B cell (primary cell): ENCODE measurements around the gene LRRC40. TPM values are rescaled to one million over a fixed set of nuclear protein-coding genes. Genes with fewer than 3 reads are reported as not detected.

Source experiments
- ATAC-seq: fragments of 200-7000 bp; cut with Tn5 transposase; one replicate; pipeline ENCODE4 v1.10.0; 2021; ENCODE audit warnings: low read depth, mild to moderate bottlenecking, moderate number of reproducible peaks, moderate library complexity
- CTCF ChIA-PET: fragments of 350-600 bp; sonication (Branson Sonifier 250); formaldehyde crosslinking; loops from one replicate; lab custom pipeline; 2021; ENCODE audit warnings: antibody characterized with exemption, inconsistent platforms; lab: Charles Lee
- POLR2A ChIA-PET: fragments of 350-600 bp; sonication (Branson Sonifier 250); formaldehyde crosslinking; loops from one replicate; lab custom pipeline; 2021; ENCODE audit warnings: antibody characterized with exemption; lab: Charles Lee
- DNase-seq: peaks from one replicate; pipeline ENCODE4 v3.0.0; 2013
- H2AFZ ChIP-seq: 2 replicates; pipeline ENCODE4 v1.6.1; 2012; ENCODE audit warnings: mild to moderate bottlenecking, low read depth, low read length; ENCODE audit not compliant: insufficient read depth, poor library complexity, severe bottlenecking
- H3K27ac ChIP-seq, 2 donors: 1 replicate in 1 of 2; 2 replicates in 1 of 2; pipeline ENCODE4 v1.5.1; 2012 to 2013; ENCODE audit warnings: low read length in 2 of 2, mild to moderate bottlenecking in 2 of 2, moderate library complexity in 1 of 2
- H3K27me3 ChIP-seq, 4 experiments: fragments of 200-600 bp in 1 of 4; sonication (generic) in 1 of 4; replicated peaks in 1 of 4; 1 replicate in 2 of 4; 2 replicates in 2 of 4; pipeline versions ENCODE4 v1.6.1 to v1.7.0; 2013 to 2016; ENCODE audit warnings: low read length in 3 of 4, mild to moderate bottlenecking in 2 of 4, mixed read lengths in 1 of 4, moderate library complexity in 1 of 4; ENCODE audit not compliant: insufficient read depth in 4 of 4, control insufficient read depth in 3 of 4; ENCODE audit errors: control extremely low read depth in 1 of 4
- H3K36me3 ChIP-seq, 2 experiments: replicated peaks in 1 of 2; 1 replicate in 1 of 2; 2 replicates in 1 of 2; pipeline versions ENCODE4 v1.6.1 to v1.7.1; 2013; ENCODE audit warnings: low read length in 1 of 2; ENCODE audit not compliant: insufficient read depth in 2 of 2, control insufficient read depth in 1 of 2; ENCODE audit errors: control extremely low read depth in 1 of 2, extremely low read depth in 1 of 2
- H3K4me1 ChIP-seq, 2 donors: fragments of 200-600 bp in 1 of 2; sonication (generic) in 1 of 2; 1 replicate in 1 of 2; 2 replicates in 1 of 2; pipeline versions ENCODE4 v1.5.1 to v1.6.1; 2013 to 2017; ENCODE audit warnings: low read length in 2 of 2; ENCODE audit not compliant: control insufficient read depth in 2 of 2, insufficient read depth in 2 of 2
- H3K4me2 ChIP-seq: replicated peaks from 2 replicates; pipeline ENCODE3; 2012; ENCODE audit warnings: mild to moderate bottlenecking, low read depth, low read length; ENCODE audit not compliant: poor library complexity, severe bottlenecking
- H3K4me3 ChIP-seq, 5 experiments: fragments of 200-600 bp in 1 of 5; sonication (generic) in 1 of 5; 1 replicate in 3 of 5; 2 replicates in 2 of 5; pipeline versions ENCODE4 v1.5.1 to v1.7.0; 2011 to 2016; ENCODE audit warnings: low read length in 4 of 5, mild to moderate bottlenecking in 4 of 5, low read depth in 2 of 5, control low read depth in 1 of 5, moderate library complexity in 1 of 5; ENCODE audit not compliant: insufficient read depth in 1 of 5; ENCODE audit errors: control extremely low read depth in 1 of 5, extremely low read depth in 1 of 5
- H3K79me2 ChIP-seq: fragments of 200-600 bp; sonication (generic); one replicate; pipeline ENCODE4 v1.6.0; 2016; ENCODE audit warnings: low read length; ENCODE audit not compliant: control insufficient read depth, insufficient read depth
- H3K9ac ChIP-seq: fragments of 200-600 bp; sonication (generic); 2 replicates; pipeline ENCODE4 v1.6.1; 2017; ENCODE audit warnings: mild to moderate bottlenecking, low read length, moderate library complexity
- H3K9me3 ChIP-seq, 3 donors: one replicate each; pipeline versions ENCODE4 v1.6.1 to v1.7.1; 2013; ENCODE audit warnings: low read length in 2 of 3; ENCODE audit not compliant: control insufficient read depth in 2 of 3, insufficient read depth in 1 of 3; ENCODE audit errors: control extremely low read depth in 1 of 3
- H4K20me1 ChIP-seq: 2 replicates; pipeline ENCODE4 v1.6.0; 2012; ENCODE audit warnings: mild to moderate bottlenecking, low read length; ENCODE audit not compliant: insufficient read depth, control insufficient read depth, poor library complexity, severe bottlenecking
- H3K27ac Mint-ChIP-seq: one replicate; pipeline ENCODE4 v1.8.0; 2021; ENCODE audit warnings: mixed read lengths
- H3K27me3 Mint-ChIP-seq: one replicate; pipeline ENCODE4 v1.8.0; 2021; ENCODE audit warnings: mixed read lengths
- H3K4me1 Mint-ChIP-seq: one replicate; pipeline ENCODE4 v1.8.0; 2021; ENCODE audit warnings: mixed read lengths
- H3K4me3 Mint-ChIP-seq: one replicate; pipeline ENCODE4 v1.8.0; 2021; ENCODE audit warnings: mixed read lengths
- H3K9me3 Mint-ChIP-seq: one replicate; pipeline ENCODE4 v1.8.0; 2022; ENCODE audit warnings: mixed read lengths; ENCODE audit not compliant: insufficient read depth
- CTCF ChIP-seq: fragments of 200-600 bp; IDR thresholded peaks from one replicate; pipeline ENCODE4 v1.8.0; 2022; ENCODE audit warnings: antibody characterized with exemption, mild to moderate bottlenecking
- EZH2 ChIP-seq: IDR thresholded peaks from 2 replicates; pipeline ENCODE4 v1.6.1; 2012; ENCODE audit warnings: borderline replicate concordance, low read depth, mild to moderate bottlenecking, moderate library complexity, low read length; ENCODE audit not compliant: insufficient read depth, poor library complexity, severe bottlenecking
- WGBS: methylation state at CpG from one replicate; pipeline ENCODE4 v1.1.5; 2013; ENCODE audit warnings: missing lambda C conversion rate; ENCODE audit not compliant: insufficient coverage; 5-methylcytosine and 5-hydroxymethylcytosine counted together
- intact Hi-C: fragments of 100-400 bp; cut with micrococcal nuclease; formaldehyde crosslinking; loops from one replicate; pipeline ENCODE4 v1.10.0; 2022
- polyA plus RNA-seq: library from polyadenylated mRNA; depleted of rRNA; stranded (reverse); fragments of >200 nt; gene quantifications from 2 replicates; pipeline ENCODE4 v1.2.3, GENCODE V29; 2012
- total RNA-seq, 2 donors: library from RNA; stranded (reverse); fragments of 120-200 nt in 1 of 2; gene quantifications; 1 replicate in 1 of 2; 2 replicates in 1 of 2; pipeline versions ENCODE4 v1.2.3 to v1.2.4, GENCODE V29; 2013 to 2022

Gene LRRC40
- total and polyA plus RNA-seq, 2 donors (not counting 1 experiment from before 2014, with no cell fraction given) = 4.4 to 14.5 TPM

- H3K4me1 ChIP-seq = peaks cover 7 to 12% of the 10 kb centered on the region in 2 donors
- H3K9ac ChIP-seq = no peak overlapping the region
- Mint-ChIP-seq H3K9me3 (no peaks in the 10 kb centered on the region), H3K4me1 (peaks cover 29% of the 10 kb centered on the region), H3K27me3 (no peaks in the 10 kb centered on the region), H3K4me3 (no peak overlapping the region), H3K27ac (no peak overlapping the region)
- ATAC-seq (no peak), DNase-seq (no peak)
- H3K4me3 ChIP-seq = no peak overlapping the region
- intact Hi-C loops = no loop called here
- peaks cover 6 to 9% of the 10 kb centered on the region in 2 experiments for H3K36me3 ChIP-seq
- POLR2A ChIA-PET = no interaction called here
- H3K27ac ChIP-seq = no peak overlapping the region
- peaks cover 45% of the 10 kb centered on the region for H4K20me1 ChIP-seq
- no peaks in the 10 kb centered on the region for H3K9me3 ChIP-seq
- H2AFZ ChIP-seq = no peak overlapping the region
- TF ChIP-seq CTCF (no peak), EZH2 (no peak)
- no peaks in the 10 kb centered on the region for H3K27me3 ChIP-seq
- CTCF ChIA-PET = no interaction called here
- H3K4me2 ChIP-seq = no peak overlapping the region
- peaks cover 99% of the 10 kb centered on the region for H3K79me2 ChIP-seq
Observed at GRCh38 chr1:70211541-70211940, 6.2 kb upstream of the LRRC40 start.

GRCh38 chr1:70210820-70211219 lies 5.4 kb upstream of the LRRC40 start:
- POLR2A ChIA-PET = no interaction called here
- no peak overlapping the region for H3K9ac ChIP-seq
- intact Hi-C loops = no loop called here
- H3K9me3 ChIP-seq = no peaks in the 10 kb centered on the region
- DNase-seq = no peak
- H2AFZ ChIP-seq = no peak overlapping the region
- ATAC-seq = no peak
- H3K27ac Mint-ChIP-seq = no peak overlapping the region
- peaks cover 38% of the 10 kb centered on the region for H4K20me1 ChIP-seq
- H3K27ac ChIP-seq = no peak overlapping the region
- H3K36me3 ChIP-seq = peaks cover 6 to 8% of the 10 kb centered on the region in 2 experiments
- H3K27me3 Mint-ChIP-seq = no peaks in the 10 kb centered on the region
- TF ChIP-seq EZH2 (no peak), CTCF (no peak)
- no peaks in the 10 kb centered on the region for H3K27me3 ChIP-seq
- peaks cover 12 to 17% of the 10 kb centered on the region in 2 donors for H3K4me1 ChIP-seq
- H3K79me2 ChIP-seq = peaks cover 99% of the 10 kb centered on the region
- no peaks in the 10 kb centered on the region for H3K9me3 Mint-ChIP-seq
- no peak overlapping the region for H3K4me2 ChIP-seq
- H3K4me1 Mint-ChIP-seq = peaks cover 35% of the 10 kb centered on the region
- H3K4me3 Mint-ChIP-seq = no peak overlapping the region
- no CpG with 5 or more reads among the region's 1 CpG for WGBS
- no peak overlapping the region for H3K4me3 ChIP-seq
- CTCF ChIA-PET = interaction anchor here (0.7 kb wide), 1 partner anchor 10 kb away, joined by 3 read pairs; no protein-coding TSS in a partner anchor
